ENCODE data around the gene METTL26. TPM values are rescaled to one million over a fixed set of nuclear protein-coding genes. Genes with fewer than 3 reads are reported as not detected.

Gene METTL26
- total and polyA plus RNA-seq, 2 donors, result 26.7 to 135 TPM

DNA sequence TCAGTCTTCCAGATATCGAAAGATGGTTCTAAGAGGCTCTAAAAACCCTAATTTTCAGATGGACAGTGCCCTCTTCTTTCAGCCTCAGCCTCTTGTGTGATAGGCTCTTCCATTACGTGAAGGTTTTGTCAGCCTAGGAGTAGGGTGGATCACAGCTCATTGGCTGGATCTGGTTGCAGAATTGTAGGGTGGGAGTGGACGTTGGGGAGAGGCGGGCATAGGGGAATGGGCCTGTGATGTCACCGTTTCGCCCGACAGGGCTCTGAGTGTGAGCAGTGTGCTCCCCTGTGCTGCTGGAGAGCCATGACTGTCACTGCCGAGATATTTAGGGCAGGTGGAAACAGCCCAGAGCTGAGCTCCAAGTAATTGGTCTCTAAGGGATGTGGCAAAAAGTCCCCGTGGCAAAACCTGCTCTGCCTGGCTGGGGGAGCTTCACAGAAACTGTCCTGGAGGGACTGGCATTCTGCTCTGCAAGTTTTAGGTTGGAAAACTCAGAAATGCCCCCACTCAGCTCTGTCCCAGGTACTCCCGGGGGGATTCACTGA lies 11.5 kb downstream of the METTL26 start:
- H3K27ac ChIP-seq (ENCODE audit: low read depth), result no peak overlapping the region
- DNase-seq (ENCODE audit: extremely low spot score), result no peak
- 73% methylated on average over 10 of the region's 10 CpGs for WGBS
- no peaks in the 10 kb centered on the region for H3K4me1 ChIP-seq (ENCODE audit: insufficient read depth)
- peaks cover 1% of the 10 kb centered on the region for H3K36me3 ChIP-seq (ENCODE audit: insufficient read depth)
- no peak overlapping the region for H3K4me3 ChIP-seq (ENCODE audit: low read depth, low read length)

- no peak overlapping the region for H3K27ac ChIP-seq (ENCODE audit: low read depth)
- peaks cover 1% of the 10 kb centered on the region for H3K36me3 ChIP-seq (ENCODE audit: insufficient read depth)
- H3K4me1 ChIP-seq (ENCODE audit: insufficient read depth), result no peaks in the 10 kb centered on the region
- no peak for DNase-seq (ENCODE audit: extremely low spot score)
- H3K4me3 ChIP-seq (ENCODE audit: low read depth, low read length), result no peak overlapping the region
- WGBS, result 89% methylated on average over 17 of the region's 17 CpGs
Measured at GRCh38 chr16:622920-623280, 13.2 kb downstream of the METTL26 start.

DNA sequence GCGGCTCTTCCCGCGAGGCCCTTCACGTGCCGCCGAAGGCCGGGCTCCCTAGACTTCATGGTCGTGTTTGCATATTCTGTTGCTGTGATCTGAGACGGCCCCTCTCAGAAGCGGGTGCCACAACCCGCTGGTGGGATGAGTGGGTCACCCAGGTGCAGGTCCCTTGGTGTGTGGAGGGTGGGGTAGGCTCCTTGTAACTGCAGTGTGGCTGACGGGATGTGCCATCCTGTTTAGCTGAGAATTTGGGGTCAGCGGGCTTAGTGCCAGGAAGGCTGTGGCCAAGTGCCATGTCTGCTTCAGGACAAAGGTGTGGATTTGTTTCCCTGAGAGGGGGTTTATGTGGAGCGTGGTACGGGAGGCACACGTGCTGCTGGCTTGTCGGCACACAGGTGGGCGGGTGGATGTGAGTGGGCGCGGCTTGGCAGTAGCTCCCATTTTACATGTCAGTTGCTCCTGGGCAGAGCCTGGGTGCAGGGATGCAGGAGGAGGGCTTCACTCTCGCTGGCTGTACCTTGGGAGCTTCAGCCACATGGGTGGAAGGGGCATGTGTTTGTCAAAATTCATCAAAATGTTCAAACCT lies 14.5 kb downstream of the METTL26 start:
- Histone ChIP-seq H3K36me3 (ENCODE audit: insufficient read depth) (no peaks in the 10 kb centered on the region), H3K27ac (ENCODE audit: low read depth) (no peak overlapping the region), H3K4me1 (ENCODE audit: insufficient read depth) (no peaks in the 10 kb centered on the region), H3K4me3 (ENCODE audit: low read depth, low read length) (no peak overlapping the region)
- no peak for DNase-seq (ENCODE audit: extremely low spot score)
- 84% methylated on average over 21 of the region's 21 CpGs for WGBS

DNA sequence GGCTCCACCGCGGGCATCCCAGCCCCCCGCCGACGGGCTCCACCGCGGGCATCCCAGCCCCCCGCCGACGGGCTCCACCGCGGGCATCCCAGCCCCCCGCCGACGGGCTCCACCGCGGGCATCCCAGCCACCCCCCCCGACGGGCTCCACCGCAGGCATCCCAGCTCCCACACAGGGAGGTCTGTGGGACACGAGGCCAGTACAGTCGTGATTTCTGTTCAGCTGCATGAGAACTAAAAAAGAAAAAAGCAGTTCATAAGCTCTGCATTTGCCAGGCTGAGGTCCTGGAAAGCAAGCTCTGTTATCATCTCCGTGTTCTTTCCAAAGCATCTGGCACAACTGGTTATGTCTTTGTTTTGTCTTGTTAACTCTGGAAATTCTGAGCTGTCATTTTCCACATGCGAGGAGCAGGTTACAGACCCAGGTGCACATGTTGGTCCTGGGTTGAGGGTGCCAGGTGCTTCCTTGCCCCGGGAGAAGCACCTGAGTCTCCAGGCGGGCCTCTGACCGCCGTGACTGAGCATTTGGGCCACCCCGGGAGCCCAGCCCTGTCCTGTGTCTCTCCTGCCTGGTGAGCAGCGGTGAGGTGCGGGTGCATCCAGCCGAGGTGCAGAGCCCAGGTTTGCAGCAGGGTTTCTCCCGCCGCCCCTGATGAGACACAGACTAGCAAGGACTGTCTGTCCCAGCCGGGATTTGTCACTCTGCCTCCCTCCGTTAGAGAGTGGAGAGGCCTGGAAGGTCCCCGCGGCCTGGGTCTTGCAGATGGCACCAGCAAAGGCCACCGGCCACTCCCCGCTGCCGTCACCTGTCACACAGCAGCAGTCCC lies 15.2 kb downstream of the METTL26 start:
- H3K4me3 ChIP-seq (ENCODE audit: low read depth, low read length), result no peak overlapping the region
- H3K36me3 ChIP-seq (ENCODE audit: insufficient read depth), result no peaks in the 10 kb centered on the region
- no peak overlapping the region for H3K27ac ChIP-seq (ENCODE audit: low read depth)
- H3K4me1 ChIP-seq (ENCODE audit: insufficient read depth), result no peaks in the 10 kb centered on the region
- WGBS, result 86% methylated on average over 41 of the region's 41 CpGs
- DNase-seq (ENCODE audit: extremely low spot score), result no peak

GRCh38 chr16:619476-620100 lies 16.5 kb downstream of the METTL26 start:
- Histone ChIP-seq H3K27ac (ENCODE audit: low read depth) (no peak overlapping the region), H3K4me3 (ENCODE audit: low read depth, low read length) (no peak overlapping the region), H3K36me3 (ENCODE audit: insufficient read depth) (no peaks in the 10 kb centered on the region), H3K4me1 (ENCODE audit: insufficient read depth) (no peaks in the 10 kb centered on the region)
- 95% methylated on average over 20 of the region's 20 CpGs for WGBS
- DNase-seq (ENCODE audit: extremely low spot score), result no peak

DNA sequence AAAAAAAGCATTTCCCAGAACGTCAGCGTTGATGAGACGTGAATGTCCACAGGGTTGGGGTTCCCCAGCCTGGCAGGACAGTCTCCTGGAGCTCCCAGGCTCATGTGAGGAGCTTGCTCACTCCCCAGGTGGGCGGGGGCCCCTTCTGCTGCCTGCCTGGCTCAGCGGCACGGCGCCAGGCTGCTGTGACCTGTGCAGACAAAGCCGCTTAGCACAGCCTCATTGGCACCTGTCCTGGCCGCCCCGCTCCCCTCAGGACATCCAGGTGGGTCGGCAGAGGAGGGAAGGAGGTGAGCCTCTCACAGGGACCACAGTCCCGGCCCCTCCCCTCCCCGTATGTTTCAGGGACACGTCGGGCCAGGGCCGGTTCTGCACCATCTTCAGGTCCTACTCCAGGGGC lies 18.2 kb downstream of the METTL26 start:
- Histone ChIP-seq H3K4me3 (ENCODE audit: low read depth, low read length) (no peak overlapping the region), H3K4me1 (ENCODE audit: insufficient read depth) (no peaks in the 10 kb centered on the region), H3K36me3 (ENCODE audit: insufficient read depth) (no peaks in the 10 kb centered on the region), H3K27ac (ENCODE audit: low read depth) (no peak overlapping the region)
- WGBS, result 92% methylated on average over 16 of the region's 16 CpGs
- DNase-seq (ENCODE audit: extremely low spot score), result no peak

DNA sequence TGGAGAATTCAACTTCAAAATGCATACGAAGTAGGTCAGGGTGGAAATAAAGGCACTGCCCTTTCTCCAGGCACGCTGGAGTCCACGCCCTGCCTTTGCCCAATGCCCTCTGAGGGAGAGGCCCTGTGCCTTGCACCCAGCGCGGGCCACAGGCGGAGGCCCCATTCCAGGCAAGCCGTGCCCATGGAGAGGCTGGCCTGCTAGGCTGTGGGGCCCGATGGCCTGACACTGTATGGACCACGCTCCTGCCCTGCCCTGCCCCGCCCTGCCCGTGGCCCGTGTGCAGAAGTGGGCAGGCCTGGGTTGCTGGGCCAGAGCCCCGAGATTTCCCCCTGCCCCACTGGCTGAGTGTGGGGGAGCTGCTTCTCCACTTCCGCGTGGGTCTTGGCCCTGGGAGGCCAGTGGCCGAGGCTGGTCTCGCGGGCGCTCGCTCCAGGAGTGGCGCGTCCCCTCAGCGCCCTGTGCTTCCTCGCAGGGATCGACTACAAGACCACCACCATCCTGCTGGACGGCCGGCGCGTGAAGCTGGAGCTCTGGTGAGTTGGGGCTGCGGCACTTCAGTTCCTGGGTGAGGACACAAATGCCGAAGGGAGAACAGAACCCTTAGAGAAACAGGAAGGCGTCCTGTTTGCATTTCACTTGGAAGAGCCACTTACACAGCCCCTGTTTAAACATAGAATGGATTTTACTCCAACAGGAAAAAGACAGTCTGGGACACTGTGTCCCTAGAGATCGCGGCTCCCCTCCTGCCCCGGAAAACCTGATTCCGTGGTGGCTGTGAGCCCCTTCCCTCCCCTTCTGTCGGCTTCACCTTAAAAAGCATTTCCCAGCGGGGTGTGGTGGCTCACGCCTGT lies 19.1 kb downstream of the METTL26 start:
- no peak for DNase-seq (ENCODE audit: extremely low spot score)
- Histone ChIP-seq H3K4me1 (ENCODE audit: insufficient read depth) (no peaks in the 10 kb centered on the region), H3K36me3 (ENCODE audit: insufficient read depth) (no peaks in the 10 kb centered on the region), H3K27ac (ENCODE audit: low read depth) (no peak overlapping the region), H3K4me3 (ENCODE audit: low read depth, low read length) (no peak overlapping the region)
- WGBS, result 95% methylated on average over 39 of the region's 39 CpGs

DNA sequence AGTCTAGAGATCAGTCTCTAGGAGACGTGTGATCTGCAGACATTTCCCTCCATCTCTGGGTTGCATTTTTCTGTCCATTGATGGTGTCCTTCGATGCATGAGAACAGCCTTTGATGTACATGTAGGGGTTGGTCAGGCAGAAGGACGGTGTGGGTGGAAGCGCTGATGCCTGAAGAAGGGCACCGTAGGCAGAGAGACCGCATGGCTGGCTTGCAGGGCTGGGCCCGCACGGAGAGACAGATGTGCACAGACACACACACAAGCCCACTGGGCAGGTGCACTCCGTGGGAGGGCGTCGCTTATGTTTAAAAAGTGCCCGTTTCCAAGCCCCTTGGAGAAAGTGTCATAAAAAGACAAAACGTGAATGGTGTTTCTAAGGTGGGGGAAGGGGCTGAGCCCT lies 21.0 kb downstream of the METTL26 start:
- H3K4me1 ChIP-seq (ENCODE audit: insufficient read depth), result no peaks in the 10 kb centered on the region
- H3K27ac ChIP-seq (ENCODE audit: low read depth), result no peak overlapping the region
- no peak for DNase-seq (ENCODE audit: extremely low spot score)
- WGBS, result 94% methylated on average over 13 of the region's 13 CpGs
- no peaks in the 10 kb centered on the region for H3K36me3 ChIP-seq (ENCODE audit: insufficient read depth)
- no peak overlapping the region for H3K4me3 ChIP-seq (ENCODE audit: low read depth, low read length)

- Histone ChIP-seq H3K27ac (ENCODE audit: low read depth) (no peak overlapping the region), H3K4me3 (ENCODE audit: low read depth, low read length) (no peak overlapping the region), H3K36me3 (ENCODE audit: insufficient read depth) (no peaks in the 10 kb centered on the region), H3K4me1 (ENCODE audit: insufficient read depth) (no peaks in the 10 kb centered on the region)
- WGBS, result 74% methylated on average over 28 of the region's 28 CpGs
- no peak for DNase-seq (ENCODE audit: extremely low spot score)
Measured at GRCh38 chr16:610513-611381, 25.4 kb downstream of the METTL26 start.

DNA sequence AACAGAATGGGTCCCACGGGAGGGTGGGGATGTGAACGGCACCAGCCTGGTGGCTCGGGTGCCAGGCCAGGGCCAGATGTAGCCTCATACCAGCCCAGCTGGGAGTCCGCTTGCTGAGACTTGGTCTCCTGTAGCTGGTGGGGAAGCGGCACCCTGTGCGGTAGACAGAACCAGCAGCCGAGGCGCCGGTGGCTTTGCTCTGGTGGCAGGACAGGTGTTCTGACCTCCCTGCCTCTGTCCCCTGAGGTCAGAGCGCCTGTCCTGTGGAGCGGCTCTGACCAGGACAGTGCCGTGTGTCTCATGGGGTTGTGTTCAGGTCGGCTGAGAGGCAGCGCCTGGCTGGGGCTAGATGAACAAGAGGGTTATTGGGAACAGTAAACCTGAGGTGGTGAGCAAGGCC lies 26.1 kb downstream of the METTL26 start:
- Histone ChIP-seq H3K36me3 (ENCODE audit: insufficient read depth) (no peaks in the 10 kb centered on the region), H3K4me1 (ENCODE audit: insufficient read depth) (no peaks in the 10 kb centered on the region), H3K27ac (ENCODE audit: low read depth) (no peak overlapping the region), H3K4me3 (ENCODE audit: low read depth, low read length) (no peak overlapping the region)
- no peak for DNase-seq (ENCODE audit: extremely low spot score)
- 92% methylated on average over 14 of the region's 14 CpGs for WGBS

GRCh38 chr16:609316-609715 lies 26.8 kb downstream of the METTL26 start:
- Histone ChIP-seq H3K27ac (ENCODE audit: low read depth) (no peak overlapping the region), H3K4me3 (ENCODE audit: low read depth, low read length) (no peak overlapping the region), H3K4me1 (ENCODE audit: insufficient read depth) (no peaks in the 10 kb centered on the region), H3K36me3 (ENCODE audit: insufficient read depth) (no peaks in the 10 kb centered on the region)
- 90% methylated on average over 13 of the region's 13 CpGs for WGBS
- no peak for DNase-seq (ENCODE audit: extremely low spot score)

GRCh38 chr16:608019-608418 lies 28.1 kb downstream of the METTL26 start:
- H3K4me1 ChIP-seq (ENCODE audit: insufficient read depth), result no peaks in the 10 kb centered on the region
- no peak overlapping the region for H3K27ac ChIP-seq (ENCODE audit: low read depth)
- no peak overlapping the region for H3K4me3 ChIP-seq (ENCODE audit: low read depth, low read length)
- DNase-seq (ENCODE audit: extremely low spot score), result no peak
- 82% methylated on average over 10 of the region's 10 CpGs for WGBS
- no peaks in the 10 kb centered on the region for H3K36me3 ChIP-seq (ENCODE audit: insufficient read depth)

Data from urinary bladder (tissue), 4 donors.